ENCODE data around the gene MARS1.

MARS1 gene

GRCh38 chr12:57539134-57539768, 51.4 kb downstream of the MARS1 start (continued):
- TF ChIP-seq ZNF433 (tag by site-specific recombination; IDR thresholded peaks at IDR 0.05; ENCODE audit: low read depth), result no peak

- TF ChIP-seq ZNF48 (tag by site-specific recombination; IDR thresholded peaks at IDR 0.05) (no peak), ZNF121 (tag by site-specific recombination; IDR thresholded peaks at IDR 0.05) (no peak), ZNF692 (tag by site-specific recombination; IDR thresholded peaks at IDR 0.05) (no peak), ZNF140 (tag by site-specific recombination; IDR thresholded peaks at IDR 0.05) (no peak)
- ChIA-PET POLR2A (interaction anchor here (1.3 to 2.3 kb wide), 3 partner anchors 8 to 20 kb away, joined by 3 to 10 read pairs (median 3); no protein-coding TSS in a partner anchor), CTCF (interaction anchor here (1.5 to 1.6 kb wide), 2 partner anchors 43 to 82 kb away, joined by 3 to 5 read pairs; no protein-coding TSS in a partner anchor)
- peaks cover 4 to 84% of the 10 kb centered on the region in 2 experiments; a peak in 2 of 3 replicates for H3K36me3 ChIP-seq (ENCODE audit: control insufficient read depth in 2 of 2, insufficient read depth in 1 of 2, low read length in 2 of 2)
- H3K9me3 ChIP-seq (ENCODE audit: control insufficient read depth, insufficient read depth, low read depth, low read length), result no peaks in the 10 kb centered on the region
- peaks cover 3% of the 10 kb centered on the region for H3K4me1 ChIP-seq (ENCODE audit: control insufficient read depth, insufficient read depth, low read length)
- H3K27ac ChIP-seq (ENCODE audit: extremely low read depth, low read depth, low read length), result no peak overlapping the region
- H3K4me3 ChIP-seq (ENCODE audit: low read depth, low read length), result no peak overlapping the region
These were observed 53.1 kb downstream of the MARS1 start for GRCh38 chr12:57541001-57541400.

- no peak overlapping the region for H3K27ac ChIP-seq (ENCODE audit: extremely low read depth, low read depth, low read length)
- H3K4me1 ChIP-seq (ENCODE audit: control insufficient read depth, insufficient read depth, low read length), result peaks cover 3% of the 10 kb centered on the region
- H3K4me3 ChIP-seq (ENCODE audit: low read depth, low read length), result no peak overlapping the region
- H3K9me3 ChIP-seq (ENCODE audit: control insufficient read depth, insufficient read depth, low read depth, low read length), result no peaks in the 10 kb centered on the region
- CTCF ChIA-PET, result interaction anchor here (1.6 kb wide), 1 partner anchor 42 kb away, joined by 5 read pairs; no protein-coding TSS in a partner anchor
- POLR2A ChIA-PET, result interaction anchor here (1.3 kb wide), 1 partner anchor 9 kb away, joined by 3 read pairs; no protein-coding TSS in a partner anchor
- TF ChIP-seq ZNF549 (tag by site-specific recombination; IDR thresholded peaks at IDR 0.05) (no peak), ZBTB26 (tag by site-specific recombination; optimal IDR thresholded peaks at IDR 0.05) (no peak)
- peaks cover 4 to 79% of the 10 kb centered on the region in 2 experiments; a peak in 2 of 3 replicates for H3K36me3 ChIP-seq (ENCODE audit: control insufficient read depth in 2 of 2, insufficient read depth in 1 of 2, low read length in 2 of 2)
These were observed 53.8 kb downstream of the MARS1 start for GRCh38 chr12:57541717-57542116.

GRCh38 chr12:57543581-57543980, 55.7 kb downstream of the MARS1 start:
- Histone ChIP-seq H3K9me3 (ENCODE audit: control insufficient read depth, insufficient read depth, low read depth, low read length) (no peaks in the 10 kb centered on the region), H3K4me1 (ENCODE audit: control insufficient read depth, insufficient read depth, low read length) (peaks cover 3% of the 10 kb centered on the region), H3K36me3 (ENCODE audit: control insufficient read depth in 2 of 2, insufficient read depth in 1 of 2, low read length in 2 of 2) (peaks cover 4 to 67% of the 10 kb centered on the region in 2 experiments; a peak in 2 of 3 replicates), H3K27ac (ENCODE audit: extremely low read depth, low read depth, low read length) (no peak overlapping the region), H3K4me3 (ENCODE audit: low read depth, low read length) (no peak overlapping the region)
- ChIA-PET CTCF (no interaction called here), POLR2A (interaction anchor here (0.6 to 1.1 kb wide), 2 partner anchors 62 to 817 kb away, joined by 3 read pairs; partner anchors contain the start of gene DTX3)
- TF ChIP-seq IKZF3 (tag by site-specific recombination; IDR thresholded peaks at IDR 0.05), result no peak
- no peak for TF ChIP-seq ZNF513 (tag by site-specific recombination; IDR thresholded peaks at IDR 0.05)
- no peak for TF ChIP-seq ZNF398 (tag by site-specific recombination; IDR thresholded peaks at IDR 0.05)
- no peak for TF ChIP-seq ZEB2 (tag by site-specific recombination; IDR thresholded peaks at IDR 0.05)
- TF ChIP-seq ZNF121 (tag by site-specific recombination; IDR thresholded peaks at IDR 0.05), result no peak
- TF ChIP-seq ZNF112 (tag by site-specific recombination; IDR thresholded peaks at IDR 0.05), result no peak
- no peak for TF ChIP-seq ZNF155 (tag by site-specific recombination; IDR thresholded peaks at IDR 0.05)
- TF ChIP-seq ZNF202 (tag by site-specific recombination; IDR thresholded peaks at IDR 0.05; ENCODE audit: borderline replicate concordance), result no peak
- TF ChIP-seq ZNF169 (tag by site-specific recombination; IDR thresholded peaks at IDR 0.05), result no peak
- no peak for TF ChIP-seq ZNF555 (tag by site-specific recombination; conservative IDR thresholded peaks at IDR 0.05)
- no peak for TF ChIP-seq SETDB1 (IDR thresholded peaks at IDR 0.05; ENCODE audit: insufficient read length, low read length)
- no peak for TF ChIP-seq KLF16 (tag by site-specific recombination; IDR thresholded peaks at IDR 0.05)
- TF ChIP-seq ZNF580 (tag by site-specific recombination; IDR thresholded peaks at IDR 0.05), result no peak
- no peak for TF ChIP-seq ZNF292 (tag by site-specific recombination; IDR thresholded peaks at IDR 0.05; ENCODE audit: borderline replicate concordance, low read depth)
